Lower leg skin (tissue), 3 donors: ENCODE results near the gene TYW1B.
"Not testable (repeated sequence)": the region's sequence is repeated elsewhere in the genome, so short reads cannot be mapped to it uniquely, and the experiment has no call there.

Experiments used
- POLR2A ChIP-seq, 2 donors: fragments of 450-650 bp; IDR thresholded peaks; one replicate each; pipeline ENCODE4 v1.6.1; 2016 to 2017; ENCODE audit warnings: antibody characterized with exemption in 2 of 2, mild to moderate bottlenecking in 1 of 2, moderate library complexity in 1 of 2
- TF ChIP-seq, protein P1 (sequence below), 3 donors: fragments of 450-650 bp; IDR thresholded peaks; one replicate each; pipeline ENCODE4 v1.5.1; 2016; ENCODE audit warnings: antibody characterized with exemption in 3 of 3, mild to moderate bottlenecking in 3 of 3, moderate library complexity in 2 of 3

DNA sequence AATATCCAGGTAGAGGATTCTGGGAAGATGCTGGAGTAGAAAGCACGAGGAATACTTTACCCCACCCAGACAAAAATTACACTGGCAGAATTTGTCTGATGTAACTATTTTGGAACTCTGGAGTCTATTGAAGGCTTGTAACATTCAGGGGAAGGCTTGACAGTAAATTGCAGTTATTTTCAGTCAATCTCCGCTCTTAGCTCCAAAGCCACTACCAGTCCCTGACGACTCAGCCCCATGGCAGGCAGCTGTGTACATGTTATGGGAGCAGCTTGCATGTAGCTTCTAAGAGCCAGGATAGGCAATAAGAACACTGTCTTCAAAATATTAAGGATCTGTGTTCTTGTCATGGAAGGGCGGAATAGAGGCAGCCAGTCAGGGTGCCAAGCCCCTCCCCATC lies 238.0 kb downstream of the TYW1B start:
- TF ChIP-seq, protein P1, sequence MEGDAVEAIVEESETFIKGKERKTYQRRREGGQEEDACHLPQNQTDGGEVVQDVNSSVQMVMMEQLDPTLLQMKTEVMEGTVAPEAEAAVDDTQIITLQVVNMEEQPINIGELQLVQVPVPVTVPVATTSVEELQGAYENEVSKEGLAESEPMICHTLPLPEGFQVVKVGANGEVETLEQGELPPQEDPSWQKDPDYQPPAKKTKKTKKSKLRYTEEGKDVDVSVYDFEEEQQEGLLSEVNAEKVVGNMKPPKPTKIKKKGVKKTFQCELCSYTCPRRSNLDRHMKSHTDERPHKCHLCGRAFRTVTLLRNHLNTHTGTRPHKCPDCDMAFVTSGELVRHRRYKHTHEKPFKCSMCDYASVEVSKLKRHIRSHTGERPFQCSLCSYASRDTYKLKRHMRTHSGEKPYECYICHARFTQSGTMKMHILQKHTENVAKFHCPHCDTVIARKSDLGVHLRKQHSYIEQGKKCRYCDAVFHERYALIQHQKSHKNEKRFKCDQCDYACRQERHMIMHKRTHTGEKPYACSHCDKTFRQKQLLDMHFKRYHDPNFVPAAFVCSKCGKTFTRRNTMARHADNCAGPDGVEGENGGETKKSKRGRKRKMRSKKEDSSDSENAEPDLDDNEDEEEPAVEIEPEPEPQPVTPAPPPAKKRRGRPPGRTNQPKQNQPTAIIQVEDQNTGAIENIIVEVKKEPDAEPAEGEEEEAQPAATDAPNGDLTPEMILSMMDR (IDR thresholded peaks at IDR 0.05): not testable (repeated sequence)
- TF ChIP-seq POLR2A (IDR thresholded peaks at IDR 0.05): not testable (repeated sequence)
